Measurements from ENCODE around the gene LRP6. TPM values are rescaled to one million over a fixed set of nuclear protein-coding genes. Genes with fewer than 3 reads are reported as not detected.

LRP6 gene
- total and polyA plus RNA-seq, 4 donors: 14.7 to 76.8 (median 23.2) TPM

DNA sequence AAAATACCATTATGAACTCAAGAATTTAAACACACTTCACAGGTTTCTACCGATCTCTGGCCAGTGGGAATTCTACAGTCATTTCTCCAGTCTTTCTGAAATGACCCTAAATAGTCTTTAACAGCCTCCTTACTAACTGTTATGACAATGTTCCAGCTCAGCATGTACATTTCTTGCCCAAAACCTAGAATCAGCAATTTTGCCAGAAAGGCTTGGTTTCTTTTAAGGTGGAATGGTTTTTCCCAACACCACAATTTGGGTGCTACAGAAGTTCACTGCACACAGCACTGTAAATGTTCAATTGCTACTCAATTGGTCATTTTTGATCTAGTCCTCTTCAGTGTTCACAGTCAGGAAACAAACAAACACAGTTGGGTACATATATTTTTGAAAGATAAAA, 69.7 kb downstream of the LRP6 start:
- TF ChIP-seq GABPA (IDR thresholded peaks at IDR 0.05 in 1 of 2, conservative IDR thresholded peaks at IDR 0.05 in 1 of 2): no peak
- TF ChIP-seq, protein P1, sequence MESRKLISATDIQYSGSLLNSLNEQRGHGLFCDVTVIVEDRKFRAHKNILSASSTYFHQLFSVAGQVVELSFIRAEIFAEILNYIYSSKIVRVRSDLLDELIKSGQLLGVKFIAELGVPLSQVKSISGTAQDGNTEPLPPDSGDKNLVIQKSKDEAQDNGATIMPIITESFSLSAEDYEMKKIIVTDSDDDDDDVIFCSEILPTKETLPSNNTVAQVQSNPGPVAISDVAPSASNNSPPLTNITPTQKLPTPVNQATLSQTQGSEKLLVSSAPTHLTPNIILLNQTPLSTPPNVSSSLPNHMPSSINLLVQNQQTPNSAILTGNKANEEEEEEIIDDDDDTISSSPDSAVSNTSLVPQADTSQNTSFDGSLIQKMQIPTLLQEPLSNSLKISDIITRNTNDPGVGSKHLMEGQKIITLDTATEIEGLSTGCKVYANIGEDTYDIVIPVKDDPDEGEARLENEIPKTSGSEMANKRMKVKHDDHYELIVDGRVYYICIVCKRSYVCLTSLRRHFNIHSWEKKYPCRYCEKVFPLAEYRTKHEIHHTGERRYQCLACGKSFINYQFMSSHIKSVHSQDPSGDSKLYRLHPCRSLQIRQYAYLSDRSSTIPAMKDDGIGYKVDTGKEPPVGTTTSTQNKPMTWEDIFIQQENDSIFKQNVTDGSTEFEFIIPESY (IDR thresholded peaks at IDR 0.05): no peak
- no peak for TF ChIP-seq RAD21 (IDR thresholded peaks at IDR 0.05)
- no peak for TF ChIP-seq SP1 (IDR thresholded peaks at IDR 0.05)
- TF ChIP-seq, protein P2, sequence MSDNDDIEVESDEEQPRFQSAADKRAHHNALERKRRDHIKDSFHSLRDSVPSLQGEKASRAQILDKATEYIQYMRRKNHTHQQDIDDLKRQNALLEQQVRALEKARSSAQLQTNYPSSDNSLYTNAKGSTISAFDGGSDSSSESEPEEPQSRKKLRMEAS (IDR thresholded peaks at IDR 0.05): no peak
- Histone ChIP-seq H3K36me3 (ENCODE audit: control insufficient read depth in 4 of 4, insufficient read depth in 3 of 4, low read depth in 1 of 4, low read length in 3 of 4) (peaks cover 2 to 15% (median 9%) of the 10 kb centered on the region in 4 donors), H3K9ac (ENCODE audit: low read depth in 1 of 2, low read length in 2 of 2) (no peak overlapping the region), H3K27ac (ENCODE audit: low read depth in 1 of 2, low read length in 2 of 2) (no peak overlapping the region), H3K9me3 (ENCODE audit: control insufficient read depth in 4 of 4, low read length in 3 of 4) (no peaks in the 10 kb centered on the region), H3K4me1 (ENCODE audit: control insufficient read depth in 4 of 4, insufficient read depth in 4 of 4, low read length in 3 of 4) (no peaks in the 10 kb centered on the region), H3K4me3 (ENCODE audit: low read depth in 1 of 3, low read length in 3 of 3) (no peak overlapping the region), H3K27me3 (ENCODE audit: control insufficient read depth in 4 of 4, insufficient read depth in 4 of 4, low read length in 3 of 4) (no peaks in the 10 kb centered on the region)
- no peak for DNase-seq (ENCODE audit: low spot score)
- 50% methylated on average over 1 of the region's 1 CpG for WGBS

DNA sequence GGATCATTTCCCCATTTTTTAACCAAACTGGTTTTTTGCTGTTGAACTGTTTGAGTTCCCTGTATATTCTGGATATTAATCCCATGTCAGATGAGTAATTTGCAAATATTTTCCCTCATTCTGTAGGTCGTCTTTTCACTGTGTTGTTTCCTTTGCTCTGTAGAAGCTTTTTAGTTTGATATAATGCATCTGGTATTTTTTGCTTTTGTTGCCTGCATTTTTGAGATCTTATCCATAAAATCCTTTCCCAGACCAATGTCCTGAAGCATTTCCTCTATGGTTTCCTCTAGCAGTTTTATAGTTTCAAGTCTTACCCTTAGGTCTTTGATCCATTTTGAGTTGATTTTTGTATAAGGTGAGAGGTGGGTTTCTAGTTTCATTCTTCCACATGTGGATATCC, 71.3 kb downstream of the LRP6 start:
- TF ChIP-seq FOXA2 (IDR thresholded peaks at IDR 0.05): no peak
- no peak for TF ChIP-seq HNF4A (conservative IDR thresholded peaks at IDR 0.05)
- no peak for TF ChIP-seq JUND (IDR thresholded peaks at IDR 0.05)
- TF ChIP-seq, protein P3, sequence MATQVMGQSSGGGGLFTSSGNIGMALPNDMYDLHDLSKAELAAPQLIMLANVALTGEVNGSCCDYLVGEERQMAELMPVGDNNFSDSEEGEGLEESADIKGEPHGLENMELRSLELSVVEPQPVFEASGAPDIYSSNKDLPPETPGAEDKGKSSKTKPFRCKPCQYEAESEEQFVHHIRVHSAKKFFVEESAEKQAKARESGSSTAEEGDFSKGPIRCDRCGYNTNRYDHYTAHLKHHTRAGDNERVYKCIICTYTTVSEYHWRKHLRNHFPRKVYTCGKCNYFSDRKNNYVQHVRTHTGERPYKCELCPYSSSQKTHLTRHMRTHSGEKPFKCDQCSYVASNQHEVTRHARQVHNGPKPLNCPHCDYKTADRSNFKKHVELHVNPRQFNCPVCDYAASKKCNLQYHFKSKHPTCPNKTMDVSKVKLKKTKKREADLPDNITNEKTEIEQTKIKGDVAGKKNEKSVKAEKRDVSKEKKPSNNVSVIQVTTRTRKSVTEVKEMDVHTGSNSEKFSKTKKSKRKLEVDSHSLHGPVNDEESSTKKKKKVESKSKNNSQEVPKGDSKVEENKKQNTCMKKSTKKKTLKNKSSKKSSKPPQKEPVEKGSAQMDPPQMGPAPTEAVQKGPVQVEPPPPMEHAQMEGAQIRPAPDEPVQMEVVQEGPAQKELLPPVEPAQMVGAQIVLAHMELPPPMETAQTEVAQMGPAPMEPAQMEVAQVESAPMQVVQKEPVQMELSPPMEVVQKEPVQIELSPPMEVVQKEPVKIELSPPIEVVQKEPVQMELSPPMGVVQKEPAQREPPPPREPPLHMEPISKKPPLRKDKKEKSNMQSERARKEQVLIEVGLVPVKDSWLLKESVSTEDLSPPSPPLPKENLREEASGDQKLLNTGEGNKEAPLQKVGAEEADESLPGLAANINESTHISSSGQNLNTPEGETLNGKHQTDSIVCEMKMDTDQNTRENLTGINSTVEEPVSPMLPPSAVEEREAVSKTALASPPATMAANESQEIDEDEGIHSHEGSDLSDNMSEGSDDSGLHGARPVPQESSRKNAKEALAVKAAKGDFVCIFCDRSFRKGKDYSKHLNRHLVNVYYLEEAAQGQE (IDR thresholded peaks at IDR 0.05): no peak
- TF ChIP-seq CTCF (IDR thresholded peaks at IDR 0.05; ENCODE audit: low read depth, low read length, missing input control): no peak
- TF ChIP-seq, protein P2 (IDR thresholded peaks at IDR 0.05): no peak
- TF ChIP-seq NR2F2 (IDR thresholded peaks at IDR 0.05): no peak
- TF ChIP-seq EGR1 (IDR thresholded peaks at IDR 0.05; ENCODE audit: low read depth in 2 of 2): no peak
- WGBS: 85% methylated on average over 1 of the region's 1 CpG
- Histone ChIP-seq H3K4me3 (ENCODE audit: low read depth in 1 of 3, low read length in 3 of 3) (no peak overlapping the region), H3K9ac (ENCODE audit: low read depth in 1 of 2, low read length in 2 of 2) (no peak overlapping the region), H3K27me3 (ENCODE audit: control insufficient read depth in 4 of 4, insufficient read depth in 4 of 4, low read length in 3 of 4) (no peaks in the 10 kb centered on the region), H3K36me3 (ENCODE audit: control insufficient read depth in 4 of 4, insufficient read depth in 3 of 4, low read depth in 1 of 4, low read length in 3 of 4) (peaks cover 0 to 10% (median 4%) of the 10 kb centered on the region in 4 donors), H3K4me1 (ENCODE audit: control insufficient read depth in 4 of 4, insufficient read depth in 4 of 4, low read length in 3 of 4) (peaks cover 0 to 3% (median 0%) of the 10 kb centered on the region in 4 donors), H3K9me3 (ENCODE audit: control insufficient read depth in 4 of 4, low read length in 3 of 4) (no peaks in the 10 kb centered on the region), H3K27ac (ENCODE audit: low read depth in 1 of 2, low read length in 2 of 2) (no peak overlapping the region)
- no peak for DNase-seq (ENCODE audit: low spot score)
